C1 segment of cervical spinal cord (tissue), 14 donors: ENCODE measurements around the gene TBX2.

Experiments used
- DNase-seq, 14 donors: peaks; one replicate each; lab custom pipeline; 2025; lab: John Stamatoyannopoulos, UW

TBX2 gene

DNA sequence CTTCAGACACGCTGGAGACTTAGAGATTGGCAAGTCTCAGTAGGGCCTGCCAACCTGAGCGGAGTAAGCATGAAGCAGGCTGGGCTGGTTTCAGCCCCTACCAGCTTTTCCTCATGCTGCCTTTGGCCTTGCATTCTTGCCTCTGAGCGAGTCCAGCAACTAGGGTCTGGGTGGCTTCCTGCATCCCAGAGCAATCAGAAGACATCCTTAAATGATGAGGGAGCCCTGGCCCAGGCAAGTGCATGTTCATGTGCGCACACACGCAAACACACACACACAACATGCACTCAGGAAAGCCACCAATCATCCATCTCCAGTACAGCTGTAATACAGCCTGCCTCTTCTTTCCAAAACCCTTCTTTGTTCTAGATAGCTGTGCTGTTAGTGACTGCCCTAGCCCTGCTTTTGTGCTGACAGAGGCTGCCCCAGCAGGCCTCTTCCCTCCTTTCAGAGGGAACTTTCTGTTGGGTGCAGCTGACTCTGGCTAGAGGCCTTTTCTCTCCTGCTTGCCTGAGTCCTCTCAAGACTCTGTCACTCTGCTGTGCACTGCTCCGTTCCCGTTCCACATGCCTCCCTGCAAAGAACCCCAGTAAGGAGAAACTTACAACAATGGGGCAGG is 30.7 kb upstream of the TBX2 start:
- no peak for DNase-seq

DNA sequence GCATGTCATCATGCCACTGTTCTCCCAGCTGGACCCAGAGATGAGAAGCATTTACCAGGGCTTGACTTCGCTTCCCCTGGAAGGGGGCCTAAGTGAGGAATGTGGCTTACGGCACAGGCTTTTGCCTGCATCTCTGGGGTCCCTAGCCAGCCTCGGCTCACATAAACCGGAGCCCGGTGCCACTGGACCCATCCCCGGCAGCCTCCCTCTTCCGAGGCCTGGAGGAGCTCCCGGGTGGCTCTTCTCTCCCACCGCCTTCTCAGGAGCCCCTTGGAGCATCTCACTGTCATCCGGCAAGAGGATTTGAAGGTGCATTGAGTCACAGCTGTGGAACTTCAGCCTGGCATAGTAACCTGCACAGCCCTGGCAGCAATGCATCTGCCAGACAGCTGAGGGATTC is 29.9 kb upstream of the TBX2 start:
- no peak for DNase-seq

DNA sequence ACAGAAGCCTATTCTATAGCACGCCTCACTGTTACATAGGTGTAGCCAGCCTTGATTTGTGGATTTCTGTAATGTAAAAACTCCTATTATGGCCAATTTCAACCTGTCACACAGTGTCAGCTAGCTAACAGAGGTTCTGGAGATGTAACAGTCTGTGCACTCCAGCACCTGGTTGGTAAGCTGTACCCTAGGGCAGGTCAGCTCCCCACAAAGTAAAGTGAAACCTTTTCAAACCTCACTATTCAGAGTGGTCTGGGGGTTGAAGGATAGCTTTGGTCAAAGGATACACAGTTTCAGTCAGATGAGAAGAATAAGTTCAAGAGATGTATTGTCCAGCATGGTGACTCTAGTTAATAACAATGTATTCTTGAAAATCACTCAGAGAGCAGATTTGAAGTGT is 28.5 kb upstream of the TBX2 start:
- DNase-seq = no peak

DNA sequence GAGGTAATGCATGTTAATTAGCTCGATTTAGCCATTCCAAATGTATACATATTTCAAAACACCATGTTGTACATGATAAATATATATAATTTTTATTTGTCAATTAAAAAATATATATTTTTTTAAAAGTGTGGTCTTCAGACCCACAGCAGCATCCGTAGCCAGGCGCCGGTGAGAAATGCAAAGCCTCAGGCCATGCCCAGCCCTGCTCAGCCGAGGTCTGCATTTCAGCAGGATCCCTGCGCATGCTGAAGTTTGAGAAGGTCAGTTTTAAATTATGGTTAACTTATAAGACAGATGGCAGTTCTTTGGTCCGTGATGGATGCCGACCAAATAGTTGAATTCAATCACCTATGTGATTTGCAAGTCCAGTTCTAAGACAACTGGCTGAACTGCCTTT is 28.0 kb upstream of the TBX2 start:
- DNase-seq = no peak

DNA sequence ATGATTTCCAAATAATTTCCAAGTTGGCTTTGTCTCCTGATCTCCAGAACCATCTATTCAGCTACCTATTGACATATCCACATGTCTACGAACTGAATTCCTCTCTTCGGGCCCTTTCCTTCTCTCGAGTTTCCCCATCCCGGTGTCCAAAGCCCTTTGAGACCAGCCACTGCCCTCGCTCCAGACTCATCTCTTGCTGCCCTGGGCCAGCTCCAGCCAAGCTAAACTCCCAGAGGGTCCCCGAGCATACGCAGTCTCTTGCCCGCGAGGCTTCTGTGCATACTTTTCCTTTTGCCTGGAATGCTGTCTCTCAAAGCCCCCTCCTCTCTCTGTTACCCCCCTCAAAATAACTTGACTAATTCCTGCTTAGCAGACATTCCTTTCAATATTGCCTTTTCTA is 27.2 kb upstream of the TBX2 start:
- DNase-seq = no peak

DNA sequence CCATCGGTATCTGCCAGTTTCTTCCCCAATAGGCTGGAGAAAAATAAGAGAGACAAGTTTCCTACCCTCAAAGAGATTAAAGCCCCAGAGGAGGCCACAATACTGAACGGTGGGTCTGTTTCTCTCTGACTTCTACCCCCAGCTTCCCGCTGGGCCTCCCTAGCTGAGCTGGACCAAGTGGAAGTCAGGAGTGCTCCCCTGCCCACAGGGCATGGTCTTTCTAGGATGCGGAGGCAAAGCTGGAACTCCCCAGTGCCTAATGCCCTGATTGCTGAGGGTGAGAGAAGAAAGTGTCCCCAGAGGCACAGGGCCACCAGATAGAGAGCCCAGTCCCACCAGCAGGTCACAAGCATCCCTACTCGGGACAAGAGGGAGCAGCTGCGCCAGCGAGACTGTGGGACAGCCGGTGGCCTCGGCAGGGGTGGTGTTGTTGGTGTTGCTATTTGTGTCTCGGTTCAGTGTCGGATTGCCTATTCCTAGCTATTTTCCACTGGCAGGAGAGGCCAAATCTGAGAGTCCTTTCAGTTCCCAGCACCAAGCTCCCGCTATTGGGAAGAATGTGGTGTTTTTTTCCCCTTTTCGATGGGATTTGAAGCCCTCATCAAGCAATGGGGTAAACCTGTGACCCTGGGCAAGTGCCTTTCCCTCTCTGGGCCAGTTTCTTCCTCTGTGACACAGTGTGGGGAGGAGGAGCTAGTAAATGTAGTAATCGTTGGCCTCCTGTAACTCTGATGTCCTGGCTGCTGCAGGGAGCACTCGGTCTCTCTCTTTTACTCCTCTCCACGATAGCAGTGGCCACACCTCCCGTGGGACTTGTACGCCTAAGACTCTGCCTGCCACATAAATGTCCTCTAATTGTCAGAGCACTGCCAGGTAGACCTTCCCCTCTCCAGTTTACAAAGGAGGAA is 22.5 kb upstream of the TBX2 start:
- no peak for DNase-seq

DNA sequence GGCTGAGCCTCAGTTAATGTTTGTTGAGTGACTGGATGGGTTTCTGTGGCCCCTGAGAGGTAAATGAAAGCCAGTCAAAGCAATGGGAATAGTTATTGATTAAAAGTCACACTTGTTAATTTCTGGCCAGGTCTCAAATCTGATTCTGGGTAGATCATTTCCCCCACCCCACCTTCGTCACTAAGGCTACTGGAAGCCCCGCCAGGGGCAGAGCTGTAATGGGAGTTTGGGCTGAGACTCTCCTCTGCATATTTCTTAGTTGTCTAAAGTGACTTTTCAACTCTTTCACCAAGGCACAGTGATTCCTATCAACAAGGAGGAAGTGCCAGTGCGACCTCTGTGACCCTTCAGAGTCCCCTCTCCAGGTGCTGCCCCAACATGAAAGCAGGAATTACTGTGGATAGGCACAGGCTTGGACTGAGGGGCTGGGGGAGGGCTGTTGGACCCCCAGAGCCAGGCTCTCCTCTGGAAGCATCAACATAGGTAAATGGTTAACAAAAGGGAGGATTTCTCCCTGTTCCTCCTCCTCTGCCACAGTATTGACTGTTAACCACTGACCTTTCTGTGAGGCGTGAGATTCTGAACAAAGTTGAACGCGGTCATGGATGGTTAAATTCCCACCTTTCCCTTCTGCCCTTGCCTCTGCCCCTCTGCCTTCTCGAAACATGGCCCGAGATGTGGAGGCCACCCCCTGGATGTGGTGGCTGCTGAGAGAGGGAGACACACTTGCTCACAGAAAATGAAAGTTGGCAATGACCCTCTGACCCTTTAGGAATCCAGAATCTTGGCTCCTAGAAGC is 20.8 kb upstream of the TBX2 start:
- DNase-seq = no peak

DNA sequence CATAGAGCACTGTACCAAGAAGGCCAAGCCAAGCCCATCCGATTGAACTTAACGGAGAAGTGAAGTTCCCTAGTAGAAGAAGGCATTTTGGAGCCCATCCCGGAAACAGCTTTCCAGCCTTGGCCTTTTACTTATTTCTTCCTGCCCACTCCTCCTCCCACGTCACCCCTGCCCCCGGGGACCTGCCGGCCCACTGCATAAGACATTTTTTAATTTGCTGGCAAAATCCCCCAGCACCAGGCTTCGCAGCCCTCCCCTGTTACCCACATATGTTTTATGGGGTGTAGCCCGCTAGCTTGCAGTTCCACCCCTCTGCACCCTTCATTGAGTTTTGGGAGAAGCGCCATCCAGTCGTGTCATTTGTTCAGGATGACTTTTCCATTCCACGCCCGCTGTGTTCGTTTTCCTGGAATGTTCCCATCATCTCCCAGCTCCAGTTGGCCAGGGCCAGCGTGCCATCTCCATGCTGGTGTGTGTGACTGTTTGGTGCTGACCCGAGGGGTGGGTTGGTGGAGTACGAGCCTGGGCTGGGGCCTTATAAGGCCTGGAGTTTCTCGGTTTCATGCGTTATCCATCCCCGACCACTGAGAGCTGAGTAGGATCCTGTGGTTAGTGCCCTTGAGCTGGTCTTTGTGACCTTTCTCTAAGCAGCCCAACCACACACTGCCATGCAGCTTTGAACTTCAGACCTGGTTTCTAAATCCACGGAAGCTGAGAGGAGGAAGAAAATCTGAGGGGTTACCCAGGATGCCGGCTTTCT is 20.0 kb upstream of the TBX2 start:
- DNase-seq = no peak

DNA sequence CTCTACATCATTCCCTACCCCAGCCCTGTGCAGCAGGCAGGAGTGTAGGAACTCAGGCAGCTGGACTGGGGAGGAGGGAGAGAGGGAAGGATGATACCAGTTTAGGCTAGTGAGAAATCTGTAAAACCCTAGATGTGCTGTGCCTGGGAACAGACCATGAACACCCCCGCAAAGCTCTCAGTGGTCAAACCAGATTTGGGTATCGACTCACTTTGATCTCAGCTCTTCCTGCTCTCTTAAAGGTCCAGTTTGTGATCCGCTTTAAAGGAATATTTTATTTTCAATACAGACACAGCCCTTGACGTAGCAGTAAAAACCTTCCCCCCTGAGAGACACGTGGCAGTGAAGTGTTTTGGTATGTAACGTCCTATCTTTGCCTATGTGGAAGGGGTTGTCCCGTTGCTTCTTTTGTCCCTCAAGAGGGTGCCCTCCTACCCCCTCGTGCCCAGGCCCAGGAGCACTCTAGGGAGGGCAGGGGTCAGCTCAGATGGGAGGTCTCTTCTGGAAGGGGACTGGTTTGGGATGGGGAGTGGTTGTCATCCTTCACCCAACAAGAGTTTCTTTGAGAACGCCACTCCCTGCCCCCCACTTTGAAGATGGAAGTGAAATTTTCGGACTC is 19.3 kb upstream of the TBX2 start:
- DNase-seq = no peak

DNA sequence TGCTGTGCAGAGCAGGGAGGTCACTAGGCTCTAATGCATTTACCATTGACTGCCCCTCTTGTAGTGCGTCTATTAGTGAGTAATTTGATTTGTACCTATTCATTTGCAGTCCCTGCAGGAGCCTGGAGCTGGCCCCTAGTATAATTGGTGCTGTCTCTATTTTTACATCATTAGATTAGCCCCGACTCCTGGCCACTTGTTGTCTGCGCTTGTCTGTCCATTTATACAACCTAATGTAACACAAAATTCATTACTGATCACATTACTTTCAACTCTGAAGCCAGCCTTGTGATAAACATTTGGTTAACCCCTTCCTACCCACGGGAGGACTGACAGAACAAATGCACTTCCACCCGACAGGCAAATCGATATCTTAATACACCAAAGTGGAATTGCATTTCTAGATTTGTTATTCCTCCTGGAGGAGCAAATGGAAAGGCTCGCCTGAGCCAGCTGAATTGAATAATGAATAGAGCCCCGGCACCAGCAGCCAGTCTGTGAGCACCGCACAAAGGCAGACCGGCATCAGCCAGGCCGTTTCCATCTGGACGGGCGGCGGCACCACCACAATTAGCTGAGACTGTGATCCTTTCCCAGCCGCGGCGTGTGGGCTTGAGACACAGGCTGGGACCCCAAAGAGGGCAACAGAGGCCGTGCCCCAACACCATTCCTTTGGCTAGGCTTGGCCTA is 18.7 kb upstream of the TBX2 start:
- DNase-seq = peak in 1 of 14 donors; percentile 5

DNA sequence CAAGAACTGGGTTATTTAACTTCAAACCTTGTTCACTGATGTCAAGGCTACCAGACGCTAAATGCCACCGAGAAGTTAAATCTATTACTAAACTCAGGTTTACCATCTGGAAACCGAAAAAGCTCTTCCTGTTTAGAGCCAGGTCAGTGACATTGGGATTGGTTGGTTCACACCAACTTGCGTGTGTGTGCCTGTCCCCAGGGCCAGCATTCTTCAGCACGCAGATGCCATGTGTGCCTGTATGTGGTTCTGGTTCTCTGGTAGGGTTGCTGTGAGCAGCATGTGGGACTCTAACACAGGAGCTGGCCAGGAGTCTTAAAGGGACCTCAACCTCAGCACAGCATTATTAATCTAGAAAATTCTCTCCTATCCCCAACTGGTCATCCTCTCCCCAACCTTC is 18.1 kb upstream of the TBX2 start:
- DNase-seq = no peak

DNA sequence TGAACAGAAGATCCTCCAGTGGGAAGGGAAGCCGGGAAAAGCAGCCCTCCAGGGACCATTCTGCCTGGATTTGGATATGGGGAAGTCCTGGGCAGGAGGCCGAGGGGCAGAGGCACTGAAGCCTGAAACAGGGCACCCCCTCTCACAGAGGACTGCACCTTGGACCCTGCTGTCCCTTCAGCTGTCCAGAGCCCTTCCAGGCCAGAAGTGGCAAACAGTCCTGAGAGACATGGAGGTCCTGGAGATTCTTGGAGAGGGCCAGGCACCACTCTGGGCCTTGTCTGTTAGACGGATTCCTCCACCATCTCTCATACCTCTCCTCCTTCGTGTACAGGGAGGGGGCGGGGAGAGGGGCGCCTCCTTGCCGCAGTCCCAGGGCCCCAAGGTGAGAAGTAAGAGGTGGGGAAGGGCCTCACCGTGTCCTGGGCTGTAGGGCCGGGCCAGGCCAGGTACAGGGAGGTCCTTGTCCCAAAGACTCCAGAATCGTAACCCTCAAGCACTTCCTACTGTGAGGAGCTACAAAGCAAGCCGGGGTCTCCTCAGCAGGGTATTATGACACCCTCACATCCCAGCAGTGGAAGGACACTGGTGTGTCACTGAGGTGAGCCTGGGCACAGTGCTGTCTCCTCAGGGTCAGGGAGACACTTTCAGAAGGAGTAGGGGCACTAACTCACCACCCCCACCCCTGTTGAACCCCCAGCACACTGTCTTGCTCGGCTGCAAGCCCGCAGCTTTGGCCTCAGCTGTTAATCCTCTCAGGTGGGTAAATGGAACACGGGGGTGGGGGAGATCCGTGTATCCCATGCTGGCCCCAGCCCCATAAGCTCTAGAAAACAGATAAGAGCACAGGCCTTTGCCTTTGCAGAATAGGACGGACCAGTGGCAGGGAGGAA is 16.6 kb upstream of the TBX2 start:
- no peak for DNase-seq

DNA sequence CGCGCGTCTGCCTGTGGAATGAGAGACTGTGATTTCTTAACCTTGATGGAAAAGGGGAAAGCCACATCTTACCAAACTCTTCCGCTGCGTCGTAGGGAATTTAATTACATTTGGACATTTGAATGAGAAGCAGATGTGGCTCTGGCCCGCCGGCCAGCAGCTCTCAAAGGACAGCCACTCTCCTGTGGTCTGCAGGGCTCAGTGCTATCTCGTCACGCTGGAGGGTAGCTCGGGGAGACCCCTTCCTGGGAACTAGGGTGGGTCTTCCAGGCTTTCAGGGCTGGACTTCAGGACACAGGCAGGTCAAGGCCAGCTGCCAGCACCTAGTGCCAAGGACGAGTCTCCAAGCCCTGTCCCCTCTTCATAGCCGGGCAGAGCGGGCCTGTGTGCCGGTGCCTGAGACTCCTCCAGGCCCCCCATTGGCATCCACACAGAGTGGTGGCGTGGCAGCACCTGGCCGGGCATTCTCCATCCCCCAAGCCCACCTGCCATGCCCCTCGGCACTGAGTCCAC is 15.9 kb upstream of the TBX2 start:
- DNase-seq = no peak

DNA sequence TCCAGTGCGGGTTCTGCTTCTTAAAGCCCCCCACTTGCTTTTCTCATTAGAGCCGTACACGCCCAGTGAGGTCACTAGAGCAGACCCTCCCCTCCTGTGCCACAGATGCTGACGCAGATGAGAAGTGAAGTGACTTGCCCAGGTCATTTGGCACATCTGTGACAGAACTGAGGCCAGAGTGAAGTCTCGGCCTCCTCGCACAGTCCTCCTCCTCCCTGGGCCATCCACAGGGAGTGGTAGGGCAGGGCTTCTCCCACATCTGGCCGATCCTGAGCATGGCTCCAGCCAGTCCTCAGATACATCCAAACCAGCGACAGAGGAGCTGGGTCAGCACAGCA is 15.3 kb upstream of the TBX2 start:
- no peak for DNase-seq

DNA sequence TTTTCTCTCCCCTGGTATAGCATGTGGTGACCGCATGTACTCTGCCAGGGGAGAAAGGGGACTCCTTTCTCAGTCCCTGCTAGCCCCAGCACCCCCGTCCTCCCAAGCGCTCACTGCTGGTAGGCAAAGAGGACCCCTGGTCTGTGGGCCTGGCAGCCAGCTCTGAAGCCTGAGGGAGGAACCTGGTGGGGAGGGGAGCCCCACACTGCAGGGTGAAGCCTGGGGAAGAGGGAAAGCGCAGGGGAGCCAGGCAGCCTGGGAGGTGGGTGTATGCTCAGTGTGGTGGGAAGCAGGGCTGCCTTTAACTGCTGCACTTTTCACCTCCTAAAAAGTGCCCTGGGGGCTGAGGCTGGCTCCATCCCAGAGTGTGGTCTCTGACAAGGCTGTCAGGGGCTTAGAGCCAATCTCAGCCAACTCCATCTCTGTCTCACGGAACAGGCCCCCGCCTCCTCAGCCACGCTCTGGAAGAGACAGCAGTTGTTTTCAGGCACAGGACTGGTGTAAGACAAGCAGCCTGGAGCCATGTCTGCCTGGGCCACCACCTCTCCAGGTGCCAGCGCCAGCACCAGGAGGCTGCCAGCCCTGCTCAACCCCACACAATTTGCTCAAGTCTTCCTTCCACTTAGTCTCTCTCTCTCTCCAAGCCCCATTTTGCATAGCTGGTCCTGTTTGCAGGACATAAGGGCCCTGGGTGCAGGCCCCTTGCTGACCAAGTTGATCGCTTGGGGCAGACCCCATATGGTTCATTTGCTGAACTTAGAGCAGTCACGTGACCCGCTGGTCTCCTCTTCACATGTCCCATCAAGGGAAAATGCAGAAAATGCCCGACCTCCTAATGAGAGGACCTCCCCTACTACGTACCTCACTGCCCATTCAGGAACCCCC is 14.7 kb upstream of the TBX2 start:
- DNase-seq = no peak

DNA sequence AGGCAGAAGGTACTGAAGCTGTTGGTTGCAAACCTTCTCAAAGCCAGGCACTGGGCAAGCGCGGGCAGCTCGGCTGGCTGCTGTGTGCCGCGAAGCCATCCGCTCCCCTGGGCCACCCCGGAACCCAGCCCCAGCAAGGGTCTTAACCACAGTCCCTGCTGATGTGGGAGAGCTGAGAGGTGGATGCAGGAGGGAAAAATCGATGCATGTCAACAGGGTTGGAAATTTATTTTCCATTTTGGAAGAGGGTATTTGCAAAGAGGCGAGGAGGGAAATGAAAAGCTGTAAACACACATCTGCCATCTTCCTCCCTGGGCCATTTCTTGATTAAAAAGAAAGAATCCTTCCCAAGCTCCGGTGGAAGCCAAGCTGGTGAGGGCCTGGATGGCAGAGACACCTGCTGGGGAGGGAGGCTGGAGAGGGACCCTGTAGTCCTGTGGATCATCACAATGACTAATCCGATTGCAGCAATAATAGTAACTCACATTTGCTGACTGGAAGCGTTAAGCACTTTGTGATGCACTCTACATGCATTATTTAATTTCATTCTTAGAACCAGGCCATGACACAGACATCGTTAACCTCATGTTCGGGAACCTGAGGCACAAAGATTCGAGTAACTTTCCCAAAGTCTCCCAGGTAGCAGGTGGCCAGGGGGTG is 13.9 kb upstream of the TBX2 start:
- no peak for DNase-seq

DNA sequence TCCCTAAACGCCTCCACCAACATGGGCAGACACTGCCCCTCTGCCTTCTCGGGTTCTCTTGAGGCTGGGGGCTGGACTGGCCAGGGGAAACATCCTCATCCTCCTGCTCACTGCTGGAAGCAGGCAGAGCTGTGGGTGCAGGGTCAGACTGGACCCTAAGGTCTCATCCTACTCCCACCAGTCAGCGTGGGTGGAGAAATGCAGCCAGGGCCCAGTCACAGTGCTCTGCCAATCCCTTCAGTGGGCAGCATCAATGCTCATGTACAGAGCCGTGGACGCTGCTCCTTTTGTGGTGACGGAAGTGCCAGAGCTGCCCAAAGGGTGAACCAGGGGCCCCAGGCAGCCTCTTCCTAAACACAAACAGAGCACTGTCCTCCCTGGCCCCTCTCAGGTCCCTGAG is 13.4 kb upstream of the TBX2 start:
- DNase-seq = no peak

DNA sequence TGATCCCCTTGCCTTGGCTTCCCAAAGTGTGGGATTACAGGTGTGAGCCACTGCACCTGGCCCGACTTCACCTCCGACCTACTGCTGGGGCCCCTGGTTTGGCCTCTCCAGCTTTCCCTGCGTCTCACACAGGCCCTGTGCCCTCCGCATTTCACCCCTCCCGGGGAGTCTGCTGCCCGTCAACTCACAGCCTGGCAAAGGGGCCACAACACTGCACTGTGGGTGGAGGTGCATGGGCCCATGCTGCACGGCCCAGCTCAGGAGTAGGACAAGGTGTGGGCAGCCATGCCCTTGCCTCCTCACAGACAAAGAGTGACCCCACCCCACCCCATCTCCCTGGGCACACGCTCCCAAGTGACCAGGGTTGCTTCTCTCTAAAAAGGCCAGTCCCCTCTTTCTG is 12.6 kb upstream of the TBX2 start:
- no peak for DNase-seq
